ENCODE data around the gene CXorf58.

CXorf58 gene

GRCh38 chrX:23908219-23909004 lies 606 bp downstream of the CXorf58 start:
- H3K9ac ChIP-seq: peak overlapping the region; percentile 36 to 84 (median 82); a peak in 16 of 22 replicates
- no peaks in the 10 kb centered on the region for H3K9me3 ChIP-seq (replicated peaks in 1 of 11)
- peak overlapping the region in 10 of 11 experiments; percentile 11 to 61 (median 38); a peak in 14 of 22 replicates for H3K4me2 ChIP-seq
- no peaks in the 10 kb centered on the region for H3K36me3 ChIP-seq
- H4K20me1 ChIP-seq: no peaks in the 10 kb centered on the region
- no peak for TF ChIP-seq Cebpa-rat (IDR thresholded peaks at IDR 0.05)
- peak overlapping the region; percentile 52 to 85 (median 76); a peak in 19 of 22 replicates for H3K27ac ChIP-seq
- no peaks in the 10 kb centered on the region for H3K27me3 ChIP-seq
- H3K4me1 ChIP-seq: peaks cover 0 to 26% (median 14%) of the 10 kb centered on the region in 10 experiments; a peak in 12 of 20 replicates
- peak overlapping the region; percentile 55 to 74 (median 68); a peak in 18 of 20 replicates for H3K4me3 ChIP-seq

GRCh38 chrX:23911126-23911835 lies 3.5 kb downstream of the CXorf58 start:
- no peaks in the 10 kb centered on the region for H4K20me1 ChIP-seq
- H3K4me3 ChIP-seq: no peak overlapping the region
- TF ChIP-seq Cebpa-rat (IDR thresholded peaks at IDR 0.05): no peak
- H3K36me3 ChIP-seq: no peaks in the 10 kb centered on the region
- H3K9ac ChIP-seq: no peak overlapping the region
- peak overlapping the region in 3 of 11 experiments; percentile 7 to 40 (median 37); a peak in 2 of 22 replicates for H3K27ac ChIP-seq
- H3K4me1 ChIP-seq: peaks cover 0 to 25% (median 10%) of the 10 kb centered on the region in 10 experiments; a peak in 11 of 20 replicates
- H3K9me3 ChIP-seq (replicated peaks in 1 of 11): no peaks in the 10 kb centered on the region
- peak overlapping the region in 5 of 11 experiments; percentile 6 to 62 (median 43); a peak in 9 of 22 replicates for H3K4me2 ChIP-seq
- H3K27me3 ChIP-seq: no peaks in the 10 kb centered on the region

DNA sequence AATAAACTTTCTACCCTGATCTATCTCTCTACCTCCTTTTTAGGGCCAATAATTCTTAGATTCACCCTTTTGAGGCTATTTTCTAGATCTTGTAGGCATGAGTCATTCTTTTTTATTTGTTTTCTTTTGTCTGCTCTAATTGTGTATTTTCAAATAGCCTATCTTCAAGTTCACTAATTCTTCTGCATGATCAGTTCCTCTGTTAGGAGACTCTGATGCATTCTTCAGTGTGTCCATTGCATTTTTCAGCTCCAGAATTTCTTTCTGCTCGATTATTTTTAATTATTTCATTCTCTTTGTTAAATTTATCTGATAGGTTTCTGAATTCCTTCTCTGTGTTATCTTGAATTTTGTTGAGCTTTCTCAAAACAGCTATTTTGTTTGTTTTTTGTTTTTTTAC lies 11.3 kb downstream of the CXorf58 start:
- no peak for TF ChIP-seq Cebpa-rat (IDR thresholded peaks at IDR 0.05)

DNA sequence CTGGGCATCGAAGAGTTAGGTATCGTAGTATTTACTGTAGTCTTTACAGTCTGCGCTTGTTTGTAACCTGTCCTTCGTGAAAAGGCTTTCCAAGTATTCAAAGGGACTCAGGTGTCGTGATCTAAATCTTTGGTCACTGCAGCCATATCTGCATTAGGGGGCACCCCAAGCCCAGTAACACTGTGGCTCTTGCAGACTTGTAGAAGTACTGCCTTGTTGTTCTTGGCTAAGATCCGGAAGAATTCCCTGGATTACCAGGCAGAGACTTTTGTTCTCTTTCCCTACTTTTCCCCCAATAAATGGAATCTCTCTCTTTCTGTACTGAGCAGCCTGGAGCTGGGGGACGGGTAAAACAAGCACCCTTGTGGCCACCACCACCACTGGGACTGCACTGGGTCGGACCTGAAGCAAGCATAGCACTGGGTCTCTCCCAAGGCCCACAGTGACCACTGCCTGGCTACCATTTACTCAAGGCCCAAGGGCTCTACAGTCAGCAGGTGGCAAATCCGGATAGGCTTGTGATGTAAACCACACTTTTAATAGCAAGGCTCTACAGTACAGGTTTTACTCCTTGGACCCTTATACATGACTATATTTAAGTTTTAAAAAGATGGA lies 12.0 kb downstream of the CXorf58 start:
- no peak overlapping the region for H3K27ac ChIP-seq
- no peaks in the 10 kb centered on the region for H4K20me1 ChIP-seq
- H3K9ac ChIP-seq: no peak overlapping the region
- TF ChIP-seq Cebpa-rat (IDR thresholded peaks at IDR 0.05): no peak
- no peak overlapping the region for H3K4me3 ChIP-seq
- peaks cover 12 to 27% (median 15%) of the 10 kb centered on the region in 11 experiments; a peak in 20 of 22 replicates for H3K9me3 ChIP-seq (replicated peaks in 1 of 11)
- no peaks in the 10 kb centered on the region for H3K36me3 ChIP-seq
- no peak overlapping the region for H3K4me2 ChIP-seq
- no peaks in the 10 kb centered on the region for H3K27me3 ChIP-seq
- no peaks in the 10 kb centered on the region for H3K4me1 ChIP-seq

More for the DNA sequence above, 11.3 kb downstream of the CXorf58 start:
- no peaks in the 10 kb centered on the region for H4K20me1 ChIP-seq
- H3K27ac ChIP-seq: no peak overlapping the region
- H3K4me1 ChIP-seq: no peaks in the 10 kb centered on the region
- no peak overlapping the region for H3K4me2 ChIP-seq
- H3K9me3 ChIP-seq (replicated peaks in 1 of 11): peaks cover 12 to 27% (median 15%) of the 10 kb centered on the region in 11 experiments; a peak in 20 of 22 replicates
- no peaks in the 10 kb centered on the region for H3K27me3 ChIP-seq
- no peak overlapping the region for H3K4me3 ChIP-seq
- no peak overlapping the region for H3K9ac ChIP-seq
- no peaks in the 10 kb centered on the region for H3K36me3 ChIP-seq

- no peak for TF ChIP-seq Cebpa-rat (IDR thresholded peaks at IDR 0.05)
- Histone ChIP-seq H3K27ac (no peak overlapping the region), H3K36me3 (no peaks in the 10 kb centered on the region), H3K9me3 (replicated peaks in 1 of 11) (no peaks in the 10 kb centered on the region), H4K20me1 (no peaks in the 10 kb centered on the region), H3K27me3 (no peaks in the 10 kb centered on the region), H3K4me1 (peaks cover 0 to 7% (median under 1%) of the 10 kb centered on the region in 10 experiments; a peak in 7 of 20 replicates), H3K4me3 (no peak overlapping the region), H3K9ac (no peak overlapping the region), H3K4me2 (no peak overlapping the region)
Observed at GRCh38 chrX:23926015-23926414, 18.2 kb downstream of the CXorf58 start.

DNA sequence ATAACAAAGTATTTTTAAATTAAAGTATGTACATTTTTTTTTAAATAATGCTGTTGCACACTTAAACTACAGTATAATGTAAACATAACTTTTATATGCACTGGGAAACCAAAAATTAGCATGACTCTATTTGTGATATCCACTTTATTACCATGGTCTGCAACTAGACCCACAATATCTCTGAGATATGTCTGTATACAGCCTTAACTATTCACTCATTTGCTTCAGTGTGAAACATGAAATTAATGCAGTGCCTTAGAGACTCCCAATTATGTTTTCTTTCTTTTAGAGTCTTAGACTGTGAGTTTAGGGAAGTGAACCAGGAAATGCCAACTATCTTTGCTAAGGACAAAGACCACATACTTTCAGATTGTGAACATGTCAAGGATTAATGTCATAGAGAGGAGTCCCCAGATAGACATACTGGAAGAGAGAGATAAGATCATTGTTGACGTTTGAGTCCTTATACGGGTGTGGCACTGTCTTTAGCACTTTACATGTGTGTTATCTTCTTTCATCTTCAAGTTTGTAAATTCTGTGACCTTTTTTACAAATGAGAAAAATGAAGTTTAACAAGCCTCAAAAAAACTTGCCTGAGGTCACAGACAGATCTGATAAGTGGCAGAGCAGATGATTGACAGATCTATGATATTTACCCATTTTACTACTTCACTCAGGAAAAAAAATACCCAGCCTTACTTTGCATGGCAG lies 23.2 kb downstream of the CXorf58 start:
- Histone ChIP-seq H3K4me1 (peaks cover 0 to 21% (median 7%) of the 10 kb centered on the region in 10 experiments; a peak in 10 of 20 replicates), H3K36me3 (no peaks in the 10 kb centered on the region), H3K9me3 (replicated peaks in 1 of 11) (no peaks in the 10 kb centered on the region), H4K20me1 (no peaks in the 10 kb centered on the region), H3K4me2 (peak overlapping the region in 7 of 11 experiments; percentile 10 to 65 (median 32); a peak in 12 of 22 replicates), H3K27me3 (no peaks in the 10 kb centered on the region), H3K4me3 (no peak overlapping the region), H3K27ac (peak overlapping the region in 6 of 11 experiments; percentile 9 to 43 (median 33); a peak in 8 of 22 replicates), H3K9ac (peak overlapping the region in 3 of 11 experiments; percentile 9 to 53 (median 22); a peak in 3 of 22 replicates)
- TF ChIP-seq Cebpa-rat (IDR thresholded peaks at IDR 0.05): no peak

- Histone ChIP-seq H3K4me1 (peaks cover 0 to 21% (median 7%) of the 10 kb centered on the region in 10 experiments; a peak in 10 of 20 replicates), H3K9me3 (replicated peaks in 1 of 11) (no peaks in the 10 kb centered on the region), H4K20me1 (no peaks in the 10 kb centered on the region), H3K4me2 (no peak overlapping the region; a peak in 1 of 22 replicates), H3K36me3 (no peaks in the 10 kb centered on the region), H3K4me3 (no peak overlapping the region), H3K27me3 (no peaks in the 10 kb centered on the region), H3K9ac (no peak overlapping the region), H3K27ac (no peak overlapping the region)
- TF ChIP-seq Cebpa-rat (IDR thresholded peaks at IDR 0.05): no peak
Observed at GRCh38 chrX:23932046-23932445, 24.2 kb downstream of the CXorf58 start.

DNA sequence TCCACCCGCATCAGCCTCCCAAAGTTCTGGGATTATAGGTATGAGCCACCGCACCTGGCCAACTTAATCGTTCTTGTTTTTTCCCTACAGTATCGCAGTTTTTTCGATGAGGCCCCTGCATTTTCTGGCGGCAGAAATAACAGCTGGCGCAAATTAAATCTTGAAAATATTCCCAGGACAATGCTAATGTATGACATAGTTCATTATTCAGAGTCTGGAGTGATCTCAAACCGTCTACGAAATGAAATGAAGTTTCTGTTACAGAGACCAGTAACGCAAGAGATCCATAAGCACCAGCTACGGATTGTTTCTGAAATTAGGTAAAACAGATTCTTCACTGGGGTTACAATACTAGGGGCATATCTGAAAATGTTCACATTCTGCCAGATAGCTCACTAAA lies 27.3 kb downstream of the CXorf58 start:
- no peak overlapping the region for H3K9ac ChIP-seq
- H3K9me3 ChIP-seq (replicated peaks in 1 of 11): no peaks in the 10 kb centered on the region
- H3K27me3 ChIP-seq: no peaks in the 10 kb centered on the region
- no peak for TF ChIP-seq Cebpa-rat (IDR thresholded peaks at IDR 0.05)
- H3K4me3 ChIP-seq: no peak overlapping the region
- H3K4me2 ChIP-seq: no peak overlapping the region
- H4K20me1 ChIP-seq: no peaks in the 10 kb centered on the region
- no peaks in the 10 kb centered on the region for H3K36me3 ChIP-seq
- no peak overlapping the region for H3K27ac ChIP-seq
- H3K4me1 ChIP-seq: peaks cover 0 to 21% (median 7%) of the 10 kb centered on the region in 10 experiments; a peak in 10 of 20 replicates

All from BLaER1 treated with 17β-estradiol and CSF1 and Interleukin-3, amounts not matched to agents 10 nM and 100 nM (cell line).